ENCODE results near the gene GUCY1A1.

The GUCY1A1 gene

DNA sequence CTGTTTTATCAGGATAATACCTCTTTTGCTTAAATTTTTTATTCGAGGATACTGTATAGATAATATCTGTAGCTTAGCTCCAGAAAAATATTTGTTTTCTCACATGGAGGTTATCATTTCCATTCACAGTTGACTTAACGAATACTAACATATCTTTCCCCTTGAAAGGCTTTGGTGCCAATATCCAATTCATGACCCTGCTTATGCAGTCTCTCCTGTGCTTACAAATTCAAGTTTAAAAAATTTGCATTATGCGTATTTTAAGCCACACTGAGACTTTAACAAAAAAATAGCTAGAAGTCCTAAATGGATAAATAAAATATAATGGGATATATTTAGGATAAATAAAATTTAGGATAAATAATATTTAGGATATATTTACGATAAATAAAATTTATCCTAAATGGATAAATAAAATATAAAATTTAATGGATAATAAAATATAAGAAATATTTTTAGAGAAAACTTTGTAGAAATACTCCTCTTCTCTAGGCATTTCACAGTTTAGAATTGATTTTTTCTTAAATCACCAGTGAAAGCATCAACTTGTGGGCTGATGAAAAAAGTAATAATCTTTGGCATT is 114.7 kb downstream of the GUCY1A1 start:
- no peak for DNase-seq

Data from stimulated activated CD4-positive, alpha-beta T cell treated with anti-CD3 and anti-CD28 coated beads, Interleukin-1b, Interleukin-23, amount 100 ng/mL, for 48 hours (primary cell).